ENCODE results near the gene C1QBP.

GRCh38 chr17:5434984-5435383 lies 4.0 kb downstream of the C1QBP start:
- TF ChIP-seq TBP (IDR thresholded peaks at IDR 0.05; ENCODE audit: low read depth, low read length): no peak
- TF ChIP-seq CTCF (IDR thresholded peaks at IDR 0.05; ENCODE audit: control extremely low read depth in 1 of 3, insufficient read depth in 1 of 3, low read depth in 1 of 3, low read length in 3 of 3): no peak
- no peak for TF ChIP-seq POLR2A (IDR thresholded peaks at IDR 0.05; ENCODE audit: control extremely low read depth in 1 of 2, low read depth in 2 of 2, low read length in 2 of 2)
- TF ChIP-seq CEBPB (IDR thresholded peaks at IDR 0.05; ENCODE audit: low read depth, low read length): no peak
- TF ChIP-seq TCF12 (IDR thresholded peaks at IDR 0.05; ENCODE audit: low read depth, low read length): no peak

Data from H1 (cell line).